ENCODE data around the gene CD37.
"Not testable (repeated sequence)": the region's sequence is repeated elsewhere in the genome, so short reads cannot be mapped to it uniquely, and the experiment has no call there.

Gene CD37

GRCh38 chr19:49373174-49373573 is 38.0 kb downstream of the CD37 start:
- not testable (repeated sequence) for DNase-seq (ENCODE audit: insufficient read length, low spot score); FAIRE-seq

- FAIRE-seq (no peak), DNase-seq (ENCODE audit: insufficient read length, low spot score) (no peak)
Measured at GRCh38 chr19:49374665-49375434, 39.6 kb downstream of the CD37 start.

- FAIRE-seq (no peak), DNase-seq (ENCODE audit: insufficient read length, low spot score) (no peak)
Measured at GRCh38 chr19:49378512-49378911, 43.3 kb downstream of the CD37 start.

DNA sequence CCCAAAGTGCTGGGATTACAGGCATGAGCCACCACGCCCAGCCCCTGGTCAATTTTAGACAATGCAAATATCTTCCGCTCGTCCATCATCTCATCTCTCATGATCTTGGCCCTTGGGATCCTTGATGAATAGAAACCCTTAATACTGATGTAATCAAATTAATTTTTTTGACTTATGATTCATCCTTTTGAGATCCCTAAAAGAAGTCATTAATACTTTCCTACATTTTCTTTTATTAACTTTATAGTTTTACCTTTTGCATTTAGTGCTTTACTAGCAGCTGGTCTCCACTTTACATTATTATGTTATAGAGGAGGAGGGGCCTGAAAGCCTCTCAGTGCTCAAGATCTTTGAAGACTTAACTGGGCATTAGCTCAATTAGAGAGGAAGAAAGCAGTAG is 45.2 kb downstream of the CD37 start:
- DNase-seq (ENCODE audit: insufficient read length, low spot score), result no peak
- FAIRE-seq, result no peak

- FAIRE-seq (no peak), DNase-seq (ENCODE audit: insufficient read length, low spot score) (no peak)
Measured at GRCh38 chr19:49382639-49383038, 47.4 kb downstream of the CD37 start.

DNA sequence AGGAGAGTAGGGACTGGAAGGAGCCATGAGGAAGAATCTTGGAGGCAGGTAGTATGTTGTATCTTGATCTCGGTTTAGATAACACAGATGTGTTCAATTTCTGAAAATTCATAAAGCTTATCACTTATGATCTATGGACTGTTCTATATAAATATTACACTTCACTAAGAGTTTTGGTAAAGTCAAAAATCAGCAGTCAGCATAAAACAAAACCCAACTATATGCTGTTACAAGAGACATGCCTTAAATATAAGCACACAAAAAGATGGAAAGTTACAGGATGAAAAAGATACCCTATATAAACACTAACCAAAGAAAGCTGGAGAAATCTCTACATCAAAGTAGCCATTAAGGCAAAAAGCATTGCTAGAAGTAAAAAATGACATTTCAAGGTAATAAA is 48.4 kb downstream of the CD37 start:
- FAIRE-seq (no peak), DNase-seq (ENCODE audit: insufficient read length, low spot score) (no peak)

DNA sequence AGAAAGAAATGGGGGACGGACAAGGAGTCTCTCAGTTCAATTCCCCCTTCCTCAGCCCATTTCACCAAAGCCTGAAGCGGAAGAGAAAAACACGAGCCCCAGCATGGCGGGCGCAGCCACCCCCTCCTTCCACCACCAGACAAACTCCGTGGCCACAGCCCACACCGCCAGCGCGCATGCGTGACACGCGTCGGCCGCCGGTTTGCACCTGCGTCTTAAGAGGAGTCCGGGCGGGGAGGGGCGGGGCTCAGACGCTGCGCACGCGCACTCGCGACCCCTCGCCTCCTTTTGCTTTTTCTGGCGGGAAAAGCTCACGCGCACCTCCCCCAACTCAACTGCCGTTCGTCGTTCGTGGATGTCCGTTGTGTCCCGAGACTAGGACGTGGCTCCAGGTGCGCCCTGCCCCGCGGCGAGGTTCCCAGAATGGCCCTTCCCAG is 52.7 kb downstream of the CD37 start, which contains the start of gene KASH5:
TSS of gene KASH5 (plus strand) at position 314 of the 437 bp plus-strand sequence. CDS start 2,635 bp downstream, outside the sequence.
- DNase-seq (ENCODE audit: insufficient read length, low spot score) (no peak), FAIRE-seq (no peak)

DNA sequence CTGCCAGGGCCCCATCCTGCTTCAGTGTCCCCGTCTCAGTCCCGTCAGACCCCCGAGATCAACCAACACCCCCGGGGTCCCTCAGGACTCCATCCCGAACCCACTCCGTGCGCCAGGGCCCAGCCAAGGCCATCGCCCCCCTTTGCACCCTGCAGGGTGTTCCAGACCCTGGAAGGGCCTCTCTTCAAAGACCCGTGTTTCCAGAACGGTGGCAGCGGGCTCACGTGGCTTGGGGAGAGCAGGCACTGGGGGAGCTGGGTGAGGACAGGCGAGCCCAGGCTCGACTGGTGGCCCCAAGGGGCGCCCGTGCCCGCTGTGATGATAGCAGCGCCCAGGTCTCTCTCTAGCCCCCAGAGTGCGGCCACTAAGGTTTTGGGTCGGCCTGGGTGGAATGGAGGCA is 54.2 kb downstream of the CD37 start:
- DNase-seq (ENCODE audit: insufficient read length, low spot score) (no peak), FAIRE-seq (no peak)
